Mesenchymal stem cell (in vitro differentiated cells and primary cell): ENCODE measurements around the gene GGCT.
"Not testable (repeated sequence)": the region's sequence is repeated elsewhere in the genome, so short reads cannot be mapped to it uniquely, and the experiment has no call there.

ENCODE experiments used
- DNase-seq: peaks from one replicate; pipeline ENCODE4 v3.0.0-alpha.2; 2013
- H2AFZ ChIP-seq: one replicate; pipeline ENCODE4 v1.6.1; 2013; ENCODE audit warnings: low read depth, mild to moderate bottlenecking, control low read depth, inconsistent platforms, low read length, moderate library complexity
- H2AK5ac ChIP-seq: 2 replicates; pipeline ENCODE4 v1.6.1; 2013; ENCODE audit warnings: low read length, moderate library complexity, mild to moderate bottlenecking, inconsistent platforms; ENCODE audit not compliant: severe bottlenecking
- H2BK120ac ChIP-seq: one replicate; pipeline ENCODE4 v1.6.1; 2013; ENCODE audit warnings: low read depth, mild to moderate bottlenecking, inconsistent platforms, low read length, moderate library complexity
- H2BK12ac ChIP-seq, 2 experiments: one replicate each; pipeline ENCODE4 v1.6.1; 2013; ENCODE audit warnings: inconsistent platforms in 2 of 2, low read length in 2 of 2, mild to moderate bottlenecking in 2 of 2, moderate library complexity in 2 of 2, control low read depth in 1 of 2
- H2BK15ac ChIP-seq: one replicate; pipeline ENCODE4 v1.6.1; 2013; ENCODE audit warnings: mild to moderate bottlenecking, low read depth, inconsistent platforms; ENCODE audit not compliant: poor library complexity, severe bottlenecking
- H2BK5ac ChIP-seq: 2 replicates; pipeline ENCODE4 v1.6.1; 2013; ENCODE audit warnings: low read depth, mild to moderate bottlenecking, low read length, control low read depth, inconsistent platforms; ENCODE audit not compliant: poor library complexity, severe bottlenecking
- H3K14ac ChIP-seq, 2 experiments: one replicate each; pipeline ENCODE4 v1.6.1; 2013; ENCODE audit warnings: inconsistent platforms in 2 of 2, low read length in 2 of 2, control low read depth in 1 of 2, mild to moderate bottlenecking in 1 of 2, moderate library complexity in 1 of 2
- H3K18ac ChIP-seq, 2 experiments: one replicate each; pipeline ENCODE4 v1.6.1; 2013; ENCODE audit warnings: inconsistent platforms in 2 of 2, low read length in 2 of 2, control low read depth in 1 of 2, low read depth in 1 of 2, mild to moderate bottlenecking in 1 of 2
- H3K23ac ChIP-seq, 2 experiments: one replicate each; pipeline ENCODE4 v1.6.1; 2013; ENCODE audit warnings: inconsistent platforms in 2 of 2, low read length in 2 of 2, mild to moderate bottlenecking in 2 of 2, moderate library complexity in 2 of 2, control low read depth in 1 of 2
- H3K27ac ChIP-seq: 2 replicates; pipeline ENCODE4 v1.5.1; 2013; ENCODE audit warnings: mild to moderate bottlenecking, moderate library complexity, low read length, control low read depth, inconsistent platforms; ENCODE audit not compliant: poor library complexity, severe bottlenecking
- H3K27me3 ChIP-seq, 2 experiments: 2 replicates each; pipeline versions ENCODE4 v1.6.1 to v1.7.0; 2013; ENCODE audit warnings: low read length in 2 of 2, mild to moderate bottlenecking in 2 of 2, moderate library complexity in 2 of 2, control low read depth in 1 of 2, inconsistent platforms in 1 of 2; ENCODE audit not compliant: control insufficient read depth in 1 of 2, insufficient read depth in 1 of 2
- H3K36me3 ChIP-seq, 2 experiments: 2 replicates each; pipeline versions ENCODE4 v1.6.1 to v1.7.0; 2013; ENCODE audit warnings: low read length in 2 of 2, control low read depth in 1 of 2, inconsistent platforms in 1 of 2, low read depth in 1 of 2, mild to moderate bottlenecking in 1 of 2; ENCODE audit not compliant: insufficient read depth in 2 of 2, control insufficient read depth in 1 of 2
- H3K4ac ChIP-seq, 2 experiments: one replicate each; pipeline ENCODE4 v1.6.1; 2013; ENCODE audit warnings: inconsistent platforms in 2 of 2, low read length in 2 of 2, mild to moderate bottlenecking in 2 of 2, moderate library complexity in 2 of 2, control low read depth in 1 of 2, low read depth in 1 of 2
- H3K4me1 ChIP-seq: 2 replicates; pipeline ENCODE4 v1.6.1; 2013; ENCODE audit warnings: low read depth, low read length, control low read depth; ENCODE audit not compliant: control insufficient read depth, insufficient read depth
- H3K4me2 ChIP-seq: 2 replicates; pipeline ENCODE4 v1.6.1; 2013; ENCODE audit warnings: low read length, mild to moderate bottlenecking, inconsistent platforms; ENCODE audit not compliant: poor library complexity, severe bottlenecking
- H3K4me3 ChIP-seq, 2 experiments: 2 replicates each; pipeline versions ENCODE4 v1.5.1 to v1.7.0; 2013; ENCODE audit warnings: low read length in 2 of 2, mild to moderate bottlenecking in 2 of 2, control low read depth in 1 of 2, low read depth in 1 of 2; ENCODE audit not compliant: insufficient read depth in 1 of 2
- H3K79me1 ChIP-seq: replicated peaks from 2 replicates; pipeline ENCODE4 v1.6.1; 2013; ENCODE audit warnings: mild to moderate bottlenecking, control low read depth, low read length, inconsistent platforms; ENCODE audit not compliant: poor library complexity, severe bottlenecking
- H3K9ac ChIP-seq: 2 replicates; pipeline ENCODE4 v1.7.0; 2013; ENCODE audit warnings: mild to moderate bottlenecking, low read length, moderate library complexity
- H3K9me3 ChIP-seq: 2 replicates; pipeline ENCODE4 v1.7.0; 2013; ENCODE audit warnings: mild to moderate bottlenecking, low read length; ENCODE audit not compliant: control insufficient read depth
- H4K8ac ChIP-seq: one replicate; pipeline ENCODE4 v1.6.1; 2013; ENCODE audit warnings: inconsistent platforms, mild to moderate bottlenecking, low read length, moderate library complexity
- H4K91ac ChIP-seq: one replicate; pipeline ENCODE4 v1.6.1; 2013; ENCODE audit warnings: mild to moderate bottlenecking, low read length, inconsistent platforms
- WGBS: methylation state at CpG from one replicate; pipeline ENCODE4 v1.1.7; 2013; ENCODE audit warnings: mixed read lengths; 5-methylcytosine and 5-hydroxymethylcytosine counted together

The GGCT gene

DNA sequence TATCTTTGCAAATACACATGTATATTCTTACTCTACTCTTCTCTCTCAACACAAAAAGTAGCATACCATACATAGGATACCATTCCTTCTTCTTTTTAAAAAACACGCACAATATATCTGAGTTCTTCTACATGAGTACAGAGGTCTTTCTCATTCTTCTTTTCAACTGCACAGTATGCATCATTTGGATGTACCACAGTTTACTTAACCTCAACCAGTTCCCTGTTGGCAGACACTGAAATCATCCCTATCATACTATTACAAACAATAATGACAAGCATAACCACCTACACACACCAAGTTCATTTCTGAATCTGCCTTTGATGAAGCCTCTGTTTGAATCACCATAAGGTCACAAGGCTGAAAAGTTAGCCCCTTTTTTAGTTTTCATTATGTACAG lies 25.7 kb upstream of the GGCT start:
- no peak for DNase-seq
- H3K79me1 ChIP-seq = no peaks in the 10 kb centered on the region
- no peak overlapping the region for H3K9ac ChIP-seq
- no peak overlapping the region for H2AFZ ChIP-seq
- H3K27me3 ChIP-seq = no peaks in the 10 kb centered on the region
- no peak overlapping the region for H4K8ac ChIP-seq
- no peak overlapping the region for H3K23ac ChIP-seq
- no peak overlapping the region for H3K27ac ChIP-seq
- no peak overlapping the region for H2BK12ac ChIP-seq
- no peak overlapping the region for H3K4me3 ChIP-seq
- peaks cover 0 to 2% of the 10 kb centered on the region in 2 experiments for H3K36me3 ChIP-seq
- 96% methylated on average over 1 of the region's 1 CpG for WGBS
- no peak overlapping the region for H2AK5ac ChIP-seq
- H2BK5ac ChIP-seq = no peak overlapping the region
- peaks cover 1% of the 10 kb centered on the region for H3K4me1 ChIP-seq
- H3K4me2 ChIP-seq = no peak overlapping the region
- no peak overlapping the region for H3K4ac ChIP-seq
- no peak overlapping the region for H2BK120ac ChIP-seq
- H4K91ac ChIP-seq = no peak overlapping the region
- H3K18ac ChIP-seq = no peak overlapping the region
- H3K9me3 ChIP-seq = no peaks in the 10 kb centered on the region
- H2BK15ac ChIP-seq = no peak overlapping the region
- H3K14ac ChIP-seq = no peak overlapping the region

DNA sequence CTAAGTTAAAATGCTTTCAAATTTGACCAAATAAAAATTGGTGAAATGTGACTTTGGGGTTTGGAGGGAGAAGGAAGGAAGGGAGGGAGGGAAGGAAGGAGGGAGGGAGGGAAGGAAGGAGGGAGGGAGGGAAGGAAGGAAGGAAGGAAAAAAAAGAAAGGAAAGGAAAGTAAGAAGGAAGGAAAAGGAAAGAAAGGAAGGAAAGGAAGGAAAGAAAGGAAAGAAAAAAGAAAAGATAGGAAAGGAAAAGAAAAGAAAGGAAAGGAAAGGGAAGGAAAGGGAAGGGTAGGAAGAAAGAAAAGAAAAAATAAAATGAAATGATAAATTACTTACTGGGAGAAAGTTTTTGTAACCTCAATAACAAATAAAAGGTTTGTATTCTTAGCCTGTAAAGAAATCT lies 24.1 kb upstream of the GGCT start:
- H3K23ac ChIP-seq = no peak overlapping the region
- no peak overlapping the region for H4K8ac ChIP-seq
- no peak overlapping the region for H2AFZ ChIP-seq
- no peak overlapping the region for H3K4me2 ChIP-seq
- no peak overlapping the region for H2BK120ac ChIP-seq
- H3K36me3 ChIP-seq = peaks cover 0 to 2% of the 10 kb centered on the region in 2 experiments
- H3K9me3 ChIP-seq = no peaks in the 10 kb centered on the region
- H3K4me1 ChIP-seq = peaks cover 1% of the 10 kb centered on the region
- no peak overlapping the region for H2BK12ac ChIP-seq
- no peak overlapping the region for H2BK15ac ChIP-seq
- H4K91ac ChIP-seq = no peak overlapping the region
- no peaks in the 10 kb centered on the region for H3K79me1 ChIP-seq
- H3K4ac ChIP-seq = no peak overlapping the region
- H2BK5ac ChIP-seq = no peak overlapping the region
- H3K9ac ChIP-seq = no peak overlapping the region
- H3K14ac ChIP-seq = no peak overlapping the region
- H3K4me3 ChIP-seq = no peak overlapping the region
- DNase-seq = no peak
- no peak overlapping the region for H3K18ac ChIP-seq
- H3K27me3 ChIP-seq = no peaks in the 10 kb centered on the region
- no peak overlapping the region for H2AK5ac ChIP-seq
- no peak overlapping the region for H3K27ac ChIP-seq

DNA sequence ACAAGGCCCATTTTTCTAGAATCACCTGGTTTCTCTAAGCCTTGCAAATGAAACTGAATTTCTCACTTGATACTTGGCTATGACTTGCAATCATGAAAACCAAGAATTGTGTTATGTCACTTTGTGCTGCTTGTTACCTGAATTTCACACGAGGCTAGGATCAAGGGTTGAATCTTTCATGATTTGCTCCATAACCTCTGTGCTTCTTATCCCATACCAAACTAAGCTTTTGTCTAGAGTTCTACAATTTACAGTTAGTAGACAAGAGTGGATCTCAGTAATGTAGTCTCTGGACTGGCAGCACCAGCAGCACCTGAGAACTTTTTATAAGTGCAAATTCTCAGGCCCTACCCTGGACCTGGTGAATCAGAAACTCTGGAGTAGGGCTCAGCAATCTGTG lies 22.7 kb upstream of the GGCT start:
- not testable (repeated sequence) for H3K79me1 ChIP-seq, H2BK12ac ChIP-seq, H3K23ac ChIP-seq, H2AK5ac ChIP-seq, H3K14ac ChIP-seq, H3K9ac ChIP-seq, H3K4me2 ChIP-seq, H2BK120ac ChIP-seq, H4K8ac ChIP-seq, H4K91ac ChIP-seq, H3K4ac ChIP-seq, H3K27ac ChIP-seq, H3K36me3 ChIP-seq, H3K27me3 ChIP-seq, H3K4me1 ChIP-seq, DNase-seq, H3K9me3 ChIP-seq, H3K4me3 ChIP-seq, H2BK15ac ChIP-seq, H2AFZ ChIP-seq, H3K18ac ChIP-seq, H2BK5ac ChIP-seq
- WGBS = 40% methylated on average over 1 of the region's 1 CpG

DNA sequence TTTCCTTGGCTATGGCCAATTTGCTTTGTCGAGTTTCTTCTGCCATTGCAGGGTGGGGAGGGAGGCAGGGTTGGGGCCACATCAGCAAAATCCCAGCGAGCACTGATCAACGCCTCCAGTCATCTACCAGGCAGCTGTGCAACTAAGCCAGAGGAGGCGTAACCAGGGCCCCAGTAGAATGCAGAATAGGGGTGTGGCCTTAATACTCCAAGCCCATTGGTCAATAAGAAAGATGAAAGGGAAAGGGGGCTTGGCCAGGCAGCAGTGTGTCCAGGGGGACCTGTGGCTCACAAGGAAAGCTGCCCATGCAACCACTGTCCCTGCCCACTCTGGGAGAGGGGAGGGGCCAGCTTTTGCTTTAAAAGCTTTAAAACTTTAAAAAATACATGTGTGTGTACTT lies 21.5 kb upstream of the GGCT start:
- Histone ChIP-seq H3K9ac (no peak overlapping the region), H2BK12ac (no peak overlapping the region), H2BK5ac (no peak overlapping the region), H3K14ac (no peak overlapping the region), H3K9me3 (no peaks in the 10 kb centered on the region), H3K27me3 (no peaks in the 10 kb centered on the region), H3K4ac (no peak overlapping the region), H3K4me3 (no peak overlapping the region), H3K23ac (no peak overlapping the region), H2AK5ac (no peak overlapping the region), H3K27ac (no peak overlapping the region), H3K4me1 (peaks cover 3% of the 10 kb centered on the region), H3K36me3 (peaks cover 0 to 2% of the 10 kb centered on the region in 2 experiments), H2BK120ac (no peak overlapping the region), H3K79me1 (no peaks in the 10 kb centered on the region), H4K8ac (no peak overlapping the region), H3K4me2 (no peak overlapping the region), H3K18ac (no peak overlapping the region), H2AFZ (no peak overlapping the region), H2BK15ac (no peak overlapping the region), H4K91ac (no peak overlapping the region)
- 93% methylated on average over 4 of the region's 4 CpGs for WGBS
- no peak for DNase-seq
